Activated B cell treated with CpG ODN at 0.5 μM for 24 hours (primary cell): ENCODE data around the gene PRPS1L1. TPM values are rescaled to one million over a fixed set of nuclear protein-coding genes. Genes with fewer than 3 reads are reported as not detected.

Experiments used
- ATAC-seq: fragments of 200-7000 bp; cut with Tn5 transposase; one replicate; pipeline ENCODE4 v1.10.0; 2021; ENCODE audit warnings: low read depth, mild to moderate bottlenecking, moderate library complexity
- CTCF ChIA-PET: fragments of 350-600 bp; sonication (Branson Sonifier 250); formaldehyde crosslinking; loops from one replicate; lab custom pipeline; 2021; ENCODE audit warnings: antibody characterized with exemption; lab: Charles Lee
- POLR2A ChIA-PET: fragments of 350-600 bp; sonication (Branson Sonifier 250); formaldehyde crosslinking; loops from one replicate; lab custom pipeline; 2021; ENCODE audit warnings: antibody characterized with exemption; lab: Charles Lee
- DNase-seq: peaks from one replicate; pipeline ENCODE4 v3.0.0; 2022
- H3K27ac Mint-ChIP-seq: one replicate; pipeline ENCODE4 v1.8.0; 2020; ENCODE audit warnings: mixed read lengths
- H3K27me3 Mint-ChIP-seq: one replicate; pipeline ENCODE4 v1.8.0; 2021; ENCODE audit warnings: mixed read lengths
- H3K36me3 Mint-ChIP-seq: one replicate; pipeline ENCODE4 v1.8.0; 2021; ENCODE audit warnings: low read depth, mixed read lengths
- H3K4me1 Mint-ChIP-seq: one replicate; pipeline ENCODE4 v1.8.0; 2021; ENCODE audit warnings: mixed read lengths
- H3K4me3 Mint-ChIP-seq: one replicate; pipeline ENCODE4 v1.8.0; 2020; ENCODE audit warnings: mild to moderate bottlenecking, mixed read lengths
- H3K9me3 Mint-ChIP-seq: one replicate; pipeline ENCODE4 v1.8.0; 2020; ENCODE audit warnings: mixed read lengths
- intact Hi-C: fragments of 100-400 bp; cut with micrococcal nuclease; formaldehyde crosslinking; loops from one replicate; pipeline ENCODE4 v1.15.1; 2024
- total RNA-seq: library from RNA; stranded (reverse); gene quantifications from 2 replicates; pipeline ENCODE4 v1.2.3, GENCODE V29; 2022
- TF ChIP-seq, protein P1 (sequence below): fragments of 200-600 bp; IDR thresholded peaks from one replicate; pipeline ENCODE4 v1.8.0; 2022; ENCODE audit warnings: antibody characterized with exemption, mild to moderate bottlenecking

Gene PRPS1L1
- total RNA-seq: not detected in 2 replicates

DNA sequence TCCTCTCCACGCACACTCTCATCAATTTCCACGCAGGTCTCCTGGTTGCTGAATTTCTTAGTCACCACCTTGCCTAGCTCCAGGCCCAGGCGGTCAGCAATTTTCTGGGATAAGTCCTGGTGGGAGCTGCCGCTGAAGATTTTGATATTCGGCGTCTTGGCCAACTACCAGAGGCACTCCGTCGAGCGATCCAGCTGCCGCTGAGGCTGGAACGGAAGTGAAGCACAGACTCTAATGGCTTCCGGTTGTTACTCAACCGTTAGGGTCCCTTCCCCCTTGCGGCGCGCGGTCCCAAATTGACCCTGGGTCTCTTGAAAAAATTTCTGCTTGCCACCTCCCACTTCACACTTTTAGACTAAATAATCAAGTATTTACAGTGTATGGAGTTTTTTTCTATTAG lies at the start of gene PRPS1L1:
TSS of gene PRPS1L1 (minus strand) at position 219 of the 400 bp plus-strand sequence.
- intact Hi-C loops: no loop called here
- H3K4me1 Mint-ChIP-seq: no peaks in the 10 kb centered on the region
- no peaks in the 10 kb centered on the region for H3K36me3 Mint-ChIP-seq
- ATAC-seq (no peak), DNase-seq (no peak)
- CTCF ChIA-PET: no interaction called here
- H3K27me3 Mint-ChIP-seq: peaks cover 4% of the 10 kb centered on the region
- TF ChIP-seq, protein P1, sequence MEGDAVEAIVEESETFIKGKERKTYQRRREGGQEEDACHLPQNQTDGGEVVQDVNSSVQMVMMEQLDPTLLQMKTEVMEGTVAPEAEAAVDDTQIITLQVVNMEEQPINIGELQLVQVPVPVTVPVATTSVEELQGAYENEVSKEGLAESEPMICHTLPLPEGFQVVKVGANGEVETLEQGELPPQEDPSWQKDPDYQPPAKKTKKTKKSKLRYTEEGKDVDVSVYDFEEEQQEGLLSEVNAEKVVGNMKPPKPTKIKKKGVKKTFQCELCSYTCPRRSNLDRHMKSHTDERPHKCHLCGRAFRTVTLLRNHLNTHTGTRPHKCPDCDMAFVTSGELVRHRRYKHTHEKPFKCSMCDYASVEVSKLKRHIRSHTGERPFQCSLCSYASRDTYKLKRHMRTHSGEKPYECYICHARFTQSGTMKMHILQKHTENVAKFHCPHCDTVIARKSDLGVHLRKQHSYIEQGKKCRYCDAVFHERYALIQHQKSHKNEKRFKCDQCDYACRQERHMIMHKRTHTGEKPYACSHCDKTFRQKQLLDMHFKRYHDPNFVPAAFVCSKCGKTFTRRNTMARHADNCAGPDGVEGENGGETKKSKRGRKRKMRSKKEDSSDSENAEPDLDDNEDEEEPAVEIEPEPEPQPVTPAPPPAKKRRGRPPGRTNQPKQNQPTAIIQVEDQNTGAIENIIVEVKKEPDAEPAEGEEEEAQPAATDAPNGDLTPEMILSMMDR: no peak
- no peak within 1 kb of the TSS for H3K4me3 Mint-ChIP-seq
- no peaks in the 10 kb centered on the region for H3K9me3 Mint-ChIP-seq
- POLR2A ChIA-PET: no interaction called here
- H3K27ac Mint-ChIP-seq: no peak within 1 kb of the TSS

DNA sequence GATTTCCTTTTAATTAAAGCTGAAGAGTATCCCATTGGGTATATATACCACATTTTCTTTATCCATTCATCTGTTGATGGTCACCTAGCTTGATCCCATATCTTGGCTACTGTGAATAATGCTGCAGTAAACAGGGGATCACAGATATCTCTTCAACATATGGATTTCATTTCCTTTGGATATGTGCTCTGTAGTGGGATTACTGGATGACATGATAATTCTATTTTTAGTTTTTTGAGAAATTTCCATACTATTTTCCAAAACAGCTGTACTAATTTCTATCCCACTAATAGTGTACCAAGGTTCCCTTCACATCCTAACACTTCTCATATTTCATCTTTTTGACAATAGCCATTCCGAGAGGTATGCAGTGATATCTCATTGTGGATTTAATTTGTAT lies 48.8 kb upstream of the PRPS1L1 start:
- Mint-ChIP-seq H3K4me3 (no peak overlapping the region), H3K27ac (no peak overlapping the region), H3K9me3 (peaks cover 8% of the 10 kb centered on the region), H3K4me1 (no peaks in the 10 kb centered on the region), H3K36me3 (peaks cover under 1% of the 10 kb centered on the region), H3K27me3 (peaks cover 6% of the 10 kb centered on the region)
- ChIA-PET POLR2A (no interaction called here), CTCF (no interaction called here)
- TF ChIP-seq, protein P1: no peak
- DNase-seq (no peak), ATAC-seq (no peak)
- intact Hi-C loops: no loop called here

DNA sequence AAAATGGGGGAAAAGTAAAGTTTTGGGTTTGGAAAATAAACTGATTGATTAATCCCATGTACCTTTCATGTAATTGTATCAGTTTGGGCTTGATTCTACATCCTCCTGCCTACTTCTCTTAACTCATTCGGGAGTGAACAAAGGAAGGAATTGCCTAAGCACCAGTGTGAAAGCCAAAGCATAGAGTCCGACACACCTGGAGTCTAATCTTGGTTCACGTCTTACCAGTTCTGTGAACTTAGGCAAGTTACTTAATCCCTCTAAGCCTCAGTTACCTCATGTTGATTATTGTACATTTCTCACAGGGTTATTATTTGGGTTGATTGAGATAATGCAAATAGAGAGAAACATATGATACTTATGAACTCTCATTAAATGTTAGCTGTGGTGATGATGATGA lies 41.1 kb upstream of the PRPS1L1 start:
- no peak overlapping the region for H3K4me3 Mint-ChIP-seq
- intact Hi-C loops: no loop called here

DNA sequence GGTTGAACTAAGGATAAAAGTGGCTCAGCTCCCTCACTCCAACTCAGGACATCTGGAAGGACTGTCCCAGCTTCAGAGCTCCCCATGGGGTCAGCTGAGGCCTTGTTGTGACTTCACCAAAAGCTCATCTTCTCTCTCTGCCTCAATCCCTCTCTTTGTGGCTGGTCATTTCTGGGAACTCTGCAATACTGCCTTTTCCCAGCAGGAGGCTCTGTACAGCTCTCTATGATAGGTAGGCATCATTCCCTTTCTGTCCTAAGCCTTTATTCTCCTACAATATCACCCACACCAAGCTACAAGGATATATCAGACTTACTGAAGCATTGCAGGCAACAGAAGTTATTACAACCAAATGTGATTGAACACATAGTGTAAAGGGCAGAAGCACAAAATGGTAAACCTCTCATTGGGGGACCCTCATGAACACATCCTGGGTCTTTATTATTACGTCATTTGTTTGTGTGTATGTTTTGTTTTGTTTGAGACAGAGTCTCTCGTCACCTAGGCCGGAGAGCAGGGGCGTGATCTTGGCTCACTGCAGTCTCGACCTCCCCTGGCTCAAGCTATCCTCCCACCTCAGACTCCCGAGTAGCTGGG lies 36.7 kb upstream of the PRPS1L1 start:
- DNase-seq (no peak), ATAC-seq (no peak)
- H3K4me1 Mint-ChIP-seq: no peaks in the 10 kb centered on the region
- no peak overlapping the region for H3K4me3 Mint-ChIP-seq
- TF ChIP-seq, protein P1: no peak
- H3K9me3 Mint-ChIP-seq: no peaks in the 10 kb centered on the region
- no peaks in the 10 kb centered on the region for H3K36me3 Mint-ChIP-seq
- CTCF ChIA-PET: interaction anchor here (0.7 to 1.6 kb wide), 7 partner anchors 21 to 295 kb away, joined by 3 to 5 read pairs (median 3); no protein-coding TSS in a partner anchor
- POLR2A ChIA-PET: no interaction called here
- H3K27me3 Mint-ChIP-seq: no peaks in the 10 kb centered on the region
- intact Hi-C loops: loop anchor here (1.0 kb wide), 2 partner anchors 281 to 1600 kb away; no protein-coding TSS in a partner anchor
- no peak overlapping the region for H3K27ac Mint-ChIP-seq

More for the DNA sequence above, 41.1 kb upstream of the PRPS1L1 start:
- Mint-ChIP-seq H3K27ac (no peak overlapping the region), H3K4me1 (no peaks in the 10 kb centered on the region), H3K36me3 (no peaks in the 10 kb centered on the region), H3K9me3 (no peaks in the 10 kb centered on the region), H3K27me3 (no peaks in the 10 kb centered on the region)
- DNase-seq (no peak), ATAC-seq (no peak)
- POLR2A ChIA-PET: no interaction called here
- TF ChIP-seq, protein P1: no peak
- CTCF ChIA-PET: no interaction called here

DNA sequence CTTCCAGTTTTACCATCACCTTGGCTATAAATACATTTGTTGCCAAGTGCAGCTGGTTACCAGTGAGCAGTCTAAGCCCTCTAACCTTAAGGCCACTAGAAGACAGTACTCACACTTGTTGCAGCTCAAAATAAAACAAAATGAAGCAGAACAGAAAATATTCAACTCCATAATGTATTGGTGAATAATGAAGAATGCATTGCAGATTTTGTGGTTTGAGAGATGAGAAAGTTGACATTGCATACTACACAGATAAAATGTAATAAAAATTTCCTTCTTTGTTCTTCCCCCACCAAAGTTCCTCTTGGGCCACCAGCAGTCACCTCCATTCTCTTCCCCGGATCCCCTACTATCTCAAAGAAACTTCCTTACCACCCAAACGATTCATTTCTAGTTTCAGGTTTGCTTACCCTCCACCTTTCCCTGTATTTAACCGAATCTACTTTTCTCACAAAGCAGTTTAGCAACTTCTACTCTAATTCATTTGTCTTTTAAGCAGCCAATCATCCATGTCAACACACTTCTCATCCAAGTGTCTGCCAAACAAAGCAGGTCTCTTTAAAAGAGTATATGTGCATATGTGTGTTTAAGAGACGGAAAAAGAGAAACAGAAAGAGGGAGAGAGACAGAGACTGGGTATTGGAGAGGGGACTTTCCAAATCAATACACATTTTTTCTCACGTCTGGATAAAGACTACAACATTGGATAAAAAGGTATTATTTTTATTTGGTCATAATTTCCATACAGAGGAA lies 35.7 kb upstream of the PRPS1L1 start:
- POLR2A ChIA-PET: no interaction called here
- ATAC-seq: no peak
- Mint-ChIP-seq H3K27me3 (peaks cover 2% of the 10 kb centered on the region), H3K9me3 (no peaks in the 10 kb centered on the region), H3K36me3 (no peaks in the 10 kb centered on the region), H3K27ac (no peak overlapping the region), H3K4me3 (no peak overlapping the region), H3K4me1 (no peaks in the 10 kb centered on the region)
- intact Hi-C loops: no loop called here
- DNase-seq: no peak
- TF ChIP-seq, protein P1: no peak
- CTCF ChIA-PET: interaction anchor here (0.6 to 1.6 kb wide), 5 partner anchors 230 to 294 kb away, joined by 3 to 5 read pairs (median 3); no protein-coding TSS in a partner anchor
